Inflammatory macrophage treated with lipopolysaccharide for 1 hour (primary cell): Measurements from ENCODE around the gene KHDC1L.
"Not testable (repeated sequence)": the region's sequence is repeated elsewhere in the genome, so short reads cannot be mapped to it uniquely, and the experiment has no call there.

Experiments used
- DNase-seq, 2 donors: peaks; one replicate each; pipeline ENCODE4 v3.0.0-alpha.2; 2020 to 2022

KHDC1L gene, protein sequence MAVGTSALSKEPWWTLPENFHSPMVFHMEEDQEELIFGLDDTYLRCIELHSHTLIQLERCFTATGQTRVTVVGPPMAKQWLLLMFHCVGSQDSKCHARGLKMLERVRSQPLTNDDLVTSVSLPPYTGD

DNA sequence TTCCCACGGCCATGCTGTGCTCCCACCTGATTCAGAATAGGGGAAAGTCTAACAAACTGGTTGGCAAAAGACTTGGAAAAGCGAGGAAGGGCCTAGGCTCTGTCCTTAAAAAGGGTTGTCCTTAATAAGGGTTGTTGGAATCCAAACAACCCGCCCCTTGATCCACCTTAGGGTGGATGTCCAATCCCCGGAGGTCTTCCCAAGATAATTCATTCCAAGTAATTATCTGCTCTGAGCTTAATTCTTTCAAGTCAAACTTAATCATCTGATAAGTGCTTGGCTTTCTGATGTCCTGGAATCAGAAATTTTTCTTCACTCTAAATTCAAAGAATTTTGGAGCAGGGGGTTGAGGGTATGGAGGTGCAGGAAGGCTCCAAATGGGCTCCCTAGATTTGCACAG lies at the start of gene KHDC1L:
TSS of gene KHDC1L (minus strand) at position 101 of the 400 bp plus-strand sequence. CDS start at position 13, 88 bp downstream.
- no peak for DNase-seq

DNA sequence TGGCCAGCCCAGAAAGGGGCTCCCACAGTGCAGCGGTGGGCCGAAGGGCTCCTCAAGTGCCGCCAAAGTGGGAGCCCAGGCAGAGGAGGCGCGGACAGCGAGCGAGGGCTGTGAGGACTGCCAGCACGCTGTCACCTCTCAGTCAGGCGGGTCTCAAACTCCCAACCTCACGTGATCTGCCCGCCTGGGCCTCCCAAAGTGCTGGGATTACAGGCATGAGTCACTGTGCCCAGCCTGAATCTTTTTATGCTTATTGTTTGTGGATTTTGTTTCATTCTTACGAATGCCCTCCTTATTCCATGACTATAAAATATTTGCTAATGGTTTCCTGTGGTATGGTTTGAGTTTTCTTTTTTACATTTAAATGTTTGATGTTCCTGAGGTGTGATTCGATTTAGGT lies 44.0 kb upstream of the KHDC1L start:
- DNase-seq = not testable (repeated sequence)

DNA sequence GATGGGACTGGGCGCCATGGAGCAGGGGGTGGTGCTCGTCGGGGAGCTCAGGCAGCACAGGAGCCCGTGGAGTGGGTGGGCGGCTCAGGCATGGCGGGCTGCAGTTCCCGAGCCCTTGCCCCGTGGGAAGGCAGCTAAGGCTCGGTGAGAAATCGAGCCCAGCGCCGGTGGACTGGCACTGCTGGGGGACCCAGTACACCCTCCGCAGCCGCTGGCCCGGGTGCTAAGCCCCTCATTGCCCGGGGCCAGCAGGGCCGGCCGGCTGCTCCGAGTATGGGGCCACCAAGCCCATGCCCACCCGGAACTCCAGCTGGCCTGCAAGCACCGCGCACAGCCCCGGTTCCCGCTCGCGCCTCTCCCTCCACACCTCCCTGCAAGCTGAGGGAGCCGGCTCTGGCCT lies 43.6 kb upstream of the KHDC1L start:
- DNase-seq = not testable (repeated sequence)

DNA sequence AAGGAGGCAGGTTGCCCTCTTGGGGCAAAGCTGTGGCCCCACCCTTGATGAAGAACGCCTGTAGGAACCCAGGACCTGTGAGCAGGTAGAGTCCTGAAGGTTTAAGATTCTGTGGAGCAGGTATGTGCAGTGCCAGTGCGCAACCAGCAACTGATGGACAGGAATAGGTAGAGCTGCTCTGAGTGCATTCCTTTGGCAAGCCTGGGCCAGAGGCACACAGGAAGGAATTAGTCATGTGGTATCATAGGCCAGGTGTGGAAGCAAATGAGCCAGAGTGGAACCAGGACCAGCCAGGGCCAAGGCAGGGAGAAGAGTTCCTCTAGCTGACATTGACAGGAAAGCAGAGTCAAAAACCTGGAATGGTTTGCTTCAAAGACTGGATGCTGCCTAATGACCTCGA lies 39.1 kb upstream of the KHDC1L start:
- no peak for DNase-seq

DNA sequence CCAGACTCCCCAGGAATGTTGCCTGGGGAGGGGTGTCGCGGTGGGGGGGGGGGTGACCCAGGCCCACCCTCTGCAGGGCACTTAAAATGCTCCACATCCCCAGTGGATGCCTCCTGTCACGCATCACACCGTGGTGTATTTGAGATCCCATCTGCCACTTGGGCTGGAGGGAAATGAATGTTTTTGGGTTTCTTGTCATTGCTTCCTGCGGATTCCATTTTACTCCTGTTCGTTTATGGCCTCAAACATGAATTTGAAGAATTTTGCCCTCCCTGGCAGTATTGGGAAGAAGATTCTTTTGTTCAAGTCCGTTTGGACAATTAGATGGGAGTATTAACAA lies 38.2 kb upstream of the KHDC1L start:
- no peak for DNase-seq

DNA sequence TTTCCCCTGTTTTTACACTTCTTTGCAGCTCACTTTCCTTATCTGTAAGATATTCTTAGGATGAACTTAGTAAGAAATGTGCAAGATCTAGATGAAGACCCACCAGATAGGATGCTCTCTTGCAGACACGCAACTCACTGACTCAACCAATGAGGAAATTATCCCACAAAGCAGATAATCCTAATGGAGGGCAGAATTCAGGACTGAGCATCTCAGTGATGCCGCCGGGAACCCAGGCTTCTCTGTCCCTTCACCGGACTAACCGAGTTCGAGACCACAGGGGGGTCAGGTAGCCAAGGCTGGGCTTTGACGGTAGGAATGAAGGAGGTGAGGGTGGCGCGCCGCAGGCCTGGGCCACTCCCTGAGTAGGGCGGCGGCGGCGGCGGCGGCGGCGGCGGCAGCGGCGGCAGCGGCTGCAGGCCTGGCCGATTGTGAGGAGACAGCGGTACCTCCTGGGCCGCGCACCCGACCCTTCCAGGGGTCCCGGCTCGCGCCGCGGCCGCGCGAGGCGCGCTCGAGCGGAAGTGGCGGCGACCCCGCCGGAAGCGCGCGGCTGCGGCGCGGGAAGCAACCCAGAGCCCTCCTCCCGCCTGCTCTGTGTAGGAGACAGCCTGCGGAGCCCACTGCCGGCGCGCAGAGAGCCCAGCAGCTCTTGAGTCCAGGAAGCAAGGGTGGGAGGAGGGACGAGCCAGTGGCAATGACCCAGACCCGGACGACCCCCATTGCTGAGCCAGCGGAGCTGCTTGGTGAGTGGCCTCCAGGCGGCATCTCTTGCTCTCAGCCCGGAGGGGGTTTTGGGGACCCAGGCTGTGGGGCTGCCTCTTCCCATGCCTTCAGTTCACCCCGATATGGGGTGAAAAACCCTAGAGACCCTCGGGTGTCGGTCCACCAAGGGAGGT lies 37.6 kb upstream of the KHDC1L start, which contains the start of gene KHDC1:
TSS of gene KHDC1 (minus strand) at position 526 of the 899 bp plus-strand sequence. CDS start 20,679 bp downstream, outside the sequence.
- peak in 1 of 2 donors; percentile 4 for DNase-seq

DNA sequence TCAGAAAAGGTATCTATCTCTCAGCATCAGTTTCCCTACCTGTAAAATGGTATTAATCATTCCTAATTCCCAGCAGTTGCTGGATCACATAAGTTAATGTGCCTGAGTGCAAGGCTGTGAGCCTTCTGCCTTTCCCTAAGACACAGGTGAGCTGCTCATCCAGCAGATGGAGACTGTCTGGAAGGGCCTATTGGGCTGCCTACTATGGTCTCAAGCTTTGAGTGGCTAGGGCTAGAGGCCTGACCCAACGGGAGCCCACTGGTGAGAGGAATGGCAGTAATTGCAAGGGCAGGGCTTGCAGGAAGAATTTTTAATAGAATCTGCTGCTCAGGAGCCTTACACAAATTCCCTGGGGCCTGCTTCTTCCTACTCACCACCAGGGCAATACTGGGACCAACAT lies 33.4 kb upstream of the KHDC1L start:
- DNase-seq = no peak

DNA sequence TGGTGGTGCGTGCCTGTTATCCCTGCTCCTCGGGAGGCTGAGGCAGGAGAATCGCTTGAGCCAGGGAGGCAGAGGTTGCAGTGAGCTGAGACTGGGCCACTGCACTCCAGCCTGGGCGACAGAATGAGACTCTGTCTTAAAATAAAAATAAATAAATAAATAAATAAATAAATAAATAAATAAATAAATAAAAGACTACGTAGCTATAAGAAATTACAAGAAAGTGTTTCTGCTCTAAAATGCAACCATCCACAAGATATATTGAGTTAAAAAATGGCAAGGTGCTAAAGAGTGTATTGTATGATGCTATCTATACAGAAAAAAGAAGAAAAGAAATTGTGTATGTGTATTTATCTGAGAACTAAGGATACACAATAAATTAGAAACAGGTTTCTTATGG lies 29.0 kb upstream of the KHDC1L start:
- DNase-seq = not testable (repeated sequence)

DNA sequence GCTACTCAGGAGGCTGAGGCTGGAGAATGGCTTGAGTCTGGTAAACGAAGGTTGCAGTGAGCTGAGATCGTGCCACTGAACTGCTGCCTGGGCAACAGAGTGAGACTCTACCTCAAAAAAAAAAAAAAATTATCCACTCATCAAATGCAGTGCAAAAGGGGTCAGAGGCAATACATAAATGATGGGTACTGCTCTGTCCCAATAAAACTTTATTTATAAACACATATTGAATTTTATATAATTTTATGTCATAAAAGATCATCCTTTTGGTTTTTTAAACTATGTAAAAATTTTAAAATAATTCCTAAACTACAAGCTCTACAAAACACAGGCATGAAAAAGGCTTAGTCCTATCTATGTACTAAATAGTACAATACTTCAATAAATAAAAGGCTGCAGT lies 27.4 kb upstream of the KHDC1L start:
- DNase-seq = no peak

DNA sequence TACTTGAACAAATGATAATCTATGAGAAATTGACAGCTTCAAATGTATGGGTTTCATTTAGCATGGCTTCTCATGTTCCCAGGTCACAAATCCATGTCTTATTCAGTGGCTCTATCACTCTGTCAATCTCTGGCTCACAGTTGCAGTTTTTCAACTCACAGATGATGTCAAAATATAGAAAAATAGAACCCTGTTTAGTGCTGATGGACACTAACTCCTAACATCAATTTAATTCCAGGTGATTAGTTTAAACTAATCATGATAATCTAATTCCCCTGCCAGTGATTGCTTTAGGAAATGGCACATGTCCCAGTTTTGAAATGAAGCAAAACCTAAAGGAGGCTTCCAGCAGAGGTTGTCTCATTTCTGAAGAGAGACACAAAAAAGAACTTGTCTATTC lies 24.7 kb upstream of the KHDC1L start:
- DNase-seq = no peak

DNA sequence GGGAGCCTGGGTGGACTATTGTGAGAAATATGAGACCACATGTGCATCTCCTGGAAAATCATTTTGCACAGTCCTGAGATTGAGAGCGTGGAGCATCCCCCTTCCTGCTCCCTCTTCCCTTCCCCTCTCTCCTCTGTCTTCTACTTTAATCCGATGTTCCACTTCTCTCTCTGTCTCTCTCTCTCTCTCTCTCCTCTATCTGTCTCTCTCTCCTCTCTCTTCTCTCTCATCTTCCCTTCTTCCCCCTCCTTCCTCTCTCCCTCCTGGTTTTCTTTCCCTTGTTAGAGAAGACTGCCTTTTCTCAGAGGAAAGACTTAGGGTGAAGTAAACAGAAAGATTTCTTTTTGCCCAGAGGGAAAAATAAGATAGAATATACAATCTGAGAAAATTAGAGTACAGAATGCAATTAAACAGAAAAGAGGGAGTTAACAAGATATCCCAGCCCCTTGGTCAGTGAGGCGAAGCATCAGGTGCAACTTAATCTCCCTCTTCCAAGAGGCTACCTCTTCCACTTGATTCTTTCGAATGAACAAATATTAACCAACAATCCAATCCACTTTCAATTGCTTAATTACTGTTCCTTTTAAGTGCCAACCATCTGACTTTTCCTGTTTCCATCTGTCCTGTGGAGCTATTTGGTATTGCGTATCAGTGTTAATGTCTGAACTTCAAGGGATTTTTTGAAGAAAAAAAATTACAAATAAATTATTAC lies 23.1 kb upstream of the KHDC1L start:
- no peak for DNase-seq

DNA sequence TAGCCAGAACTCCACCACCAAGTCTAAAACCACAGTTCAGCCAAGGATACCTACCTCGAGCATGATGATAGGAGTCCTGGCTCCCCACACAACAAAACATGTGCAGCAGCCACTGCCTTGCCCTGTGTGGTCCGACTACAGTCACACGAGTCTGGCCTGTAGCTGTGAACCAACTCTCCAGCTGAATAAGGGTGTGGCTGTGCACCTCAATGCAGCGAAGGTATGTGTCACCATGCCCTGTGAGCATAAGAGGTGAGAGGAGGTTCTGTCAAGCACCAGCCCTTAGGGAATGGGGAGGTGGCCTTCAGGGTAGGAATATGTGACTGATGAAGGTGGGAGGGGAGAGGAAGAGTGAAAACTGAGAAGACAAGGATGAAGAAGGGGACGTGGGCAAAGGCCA lies 16.7 kb upstream of the KHDC1L start:
- no peak for DNase-seq

DNA sequence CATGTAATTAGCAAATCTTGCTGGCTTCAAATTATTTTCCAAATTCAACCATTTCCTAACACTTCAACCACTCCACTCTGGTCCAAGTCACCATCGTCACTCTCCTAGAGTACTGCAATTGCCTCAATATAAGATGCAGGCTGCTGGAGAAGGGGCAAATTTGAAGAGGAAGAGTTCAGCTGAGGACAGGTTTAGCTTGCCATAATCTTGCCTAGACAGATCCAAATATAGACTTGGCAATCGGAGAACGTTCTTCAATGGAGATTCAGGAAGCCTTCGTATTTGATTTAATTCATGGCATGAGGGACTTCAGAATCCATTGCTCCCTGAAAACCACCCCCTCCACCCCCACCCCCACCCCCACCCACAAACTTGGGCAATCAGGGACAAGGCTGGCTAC lies 15.4 kb upstream of the KHDC1L start:
- no peak for DNase-seq

DNA sequence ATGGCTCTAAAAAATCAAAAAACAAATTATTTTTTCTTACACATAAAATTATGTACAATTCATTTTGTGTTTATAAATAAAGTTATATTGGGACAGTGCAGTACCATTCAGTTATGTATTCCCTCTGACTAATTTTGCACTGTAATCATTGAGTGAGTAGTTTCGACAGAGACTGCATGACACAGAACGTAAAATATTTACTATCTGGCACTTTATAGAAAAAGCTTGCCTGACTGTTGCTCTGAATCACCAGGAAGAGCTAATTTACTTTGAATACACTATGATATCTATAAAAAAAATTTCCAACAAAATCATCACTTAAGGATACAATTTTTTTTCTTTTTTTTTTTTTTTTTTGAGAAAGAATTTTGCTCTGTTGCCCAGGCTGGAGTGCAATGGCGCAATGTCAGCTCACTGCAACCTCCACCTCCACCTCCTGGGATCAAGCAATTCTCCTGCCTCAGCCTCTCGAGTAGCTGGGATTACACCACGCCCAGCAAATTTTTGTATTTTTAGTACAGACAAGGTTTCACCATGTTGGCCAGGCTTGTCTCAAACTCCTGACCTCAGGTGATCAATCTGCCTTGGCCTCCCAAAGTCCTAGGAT lies 11.0 kb upstream of the KHDC1L start:
- DNase-seq = no peak

DNA sequence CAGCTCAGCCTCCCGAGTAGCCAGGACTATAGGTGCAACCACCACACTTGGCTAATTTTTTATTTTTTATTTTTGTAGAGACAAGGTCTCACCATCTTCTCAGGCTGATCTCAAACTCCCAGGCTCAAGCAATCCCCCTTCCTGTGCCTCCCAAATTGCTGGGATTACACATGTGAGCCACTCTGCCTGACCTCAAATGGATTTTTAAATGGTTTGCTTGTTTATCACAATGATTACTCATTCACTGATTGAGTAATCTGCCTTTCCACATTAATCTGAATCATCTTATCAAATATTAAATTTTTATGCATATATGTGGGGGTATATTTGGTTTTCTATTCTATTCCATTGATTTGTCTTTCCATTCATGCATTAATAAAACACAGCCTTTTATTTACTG lies 9.4 kb upstream of the KHDC1L start:
- no peak for DNase-seq

DNA sequence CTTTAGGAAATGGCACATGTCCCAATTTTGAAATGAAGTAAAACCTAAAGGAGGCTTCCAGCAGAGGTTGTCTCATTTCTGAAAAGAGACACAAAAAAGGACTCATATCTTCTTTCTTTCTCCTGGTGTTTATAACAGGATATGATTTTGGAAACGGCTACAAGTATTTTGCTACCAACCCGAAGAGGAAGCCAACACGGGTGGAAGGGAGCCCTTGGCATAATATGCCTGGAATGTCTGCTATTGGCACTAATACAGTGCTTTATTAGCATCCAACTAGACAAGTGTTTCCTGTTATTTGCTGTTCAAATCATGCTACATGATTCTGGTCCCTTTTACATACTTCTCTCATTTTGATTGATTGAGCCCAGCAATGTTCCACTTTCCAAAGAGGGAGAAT lies 8.7 kb upstream of the KHDC1L start:
- not testable (repeated sequence) for DNase-seq

DNA sequence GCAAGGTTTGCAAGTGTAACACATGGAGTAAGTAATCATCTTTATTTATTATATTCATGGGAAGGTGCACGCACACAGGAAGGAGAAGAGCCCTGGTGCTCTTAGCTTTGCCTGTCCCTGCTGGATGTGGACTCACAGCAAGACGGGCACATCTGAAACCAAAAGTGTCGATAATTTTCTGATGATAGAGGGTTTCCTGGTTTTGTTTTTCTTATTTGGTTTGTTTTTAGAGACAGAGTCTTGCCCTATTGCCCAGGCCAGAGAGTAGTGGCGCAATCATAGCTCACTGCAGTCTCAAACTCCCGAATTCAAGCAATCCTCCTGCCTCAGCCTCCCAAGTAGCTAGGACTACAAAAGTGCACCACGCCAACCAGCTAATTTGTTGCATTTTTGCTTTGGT lies 7.8 kb upstream of the KHDC1L start:
- DNase-seq = no peak

DNA sequence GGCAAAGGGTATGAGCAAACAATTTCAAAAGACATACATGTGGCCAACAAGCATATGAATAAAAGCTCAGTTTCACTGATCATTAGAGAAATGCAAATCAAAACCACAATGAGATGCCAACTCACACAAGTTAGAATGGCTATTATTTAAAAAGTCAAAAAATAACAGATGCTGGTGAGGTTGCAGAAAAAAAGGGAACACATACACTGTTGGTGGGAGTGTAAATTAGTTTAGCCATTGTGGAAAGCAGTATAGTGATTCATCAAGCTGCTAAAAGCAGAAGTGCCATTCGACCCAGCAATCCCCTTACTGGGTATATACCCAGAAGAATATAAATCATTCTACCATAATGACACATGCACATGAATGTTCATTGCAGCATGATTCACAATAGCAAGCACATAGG lies 6.7 kb upstream of the KHDC1L start:
- DNase-seq = peak; percentile 43 to 75

DNA sequence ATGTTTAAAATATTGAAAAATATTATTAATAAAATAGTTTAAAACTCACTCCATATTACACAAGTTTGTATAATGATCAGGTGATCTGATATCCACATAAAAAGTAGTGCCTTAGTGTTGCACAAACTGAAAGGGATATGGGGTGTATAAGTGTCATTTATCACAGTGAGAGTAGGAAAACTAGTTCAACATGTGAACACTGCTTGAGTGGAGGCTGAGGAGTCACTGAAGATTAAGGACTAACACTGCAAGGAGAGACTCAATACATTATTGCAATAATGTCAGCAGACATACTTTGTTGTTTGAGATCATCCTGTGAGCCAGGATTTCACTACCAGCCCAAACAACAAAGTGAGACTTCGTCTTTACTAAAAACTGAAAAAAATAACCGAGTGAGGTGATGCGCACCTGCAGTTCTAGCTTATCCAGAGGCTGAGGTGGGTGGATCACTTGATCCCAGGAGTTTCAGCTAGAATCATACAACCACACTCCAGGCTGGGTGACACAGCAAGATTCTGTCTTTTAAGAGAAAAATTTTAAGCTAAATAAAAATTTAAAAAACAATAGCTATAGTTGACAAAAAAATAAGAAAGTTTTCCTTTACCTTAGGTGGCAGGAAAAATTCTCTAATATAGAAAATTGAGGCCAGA lies 2.4 kb upstream of the KHDC1L start:
- DNase-seq = no peak

DNA sequence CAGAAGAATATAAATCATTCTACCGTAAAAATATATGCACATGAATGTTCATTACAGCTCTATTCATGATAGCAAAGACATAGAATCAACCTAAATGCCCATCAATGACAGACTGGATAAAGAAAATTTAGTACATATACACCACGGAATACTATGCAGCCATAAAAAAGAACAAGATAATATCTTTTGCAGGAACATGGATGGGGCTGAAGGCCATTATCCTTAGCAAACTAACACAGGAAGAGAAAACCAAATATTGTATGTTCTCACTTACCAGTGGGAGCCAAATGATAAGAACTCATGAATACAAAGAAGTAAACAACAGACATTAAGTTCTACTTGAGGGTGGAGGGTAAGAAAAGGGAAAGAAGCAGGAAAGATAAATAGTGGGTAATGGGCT lies 8.4 kb downstream of the KHDC1L start:
- no peak for DNase-seq

DNA sequence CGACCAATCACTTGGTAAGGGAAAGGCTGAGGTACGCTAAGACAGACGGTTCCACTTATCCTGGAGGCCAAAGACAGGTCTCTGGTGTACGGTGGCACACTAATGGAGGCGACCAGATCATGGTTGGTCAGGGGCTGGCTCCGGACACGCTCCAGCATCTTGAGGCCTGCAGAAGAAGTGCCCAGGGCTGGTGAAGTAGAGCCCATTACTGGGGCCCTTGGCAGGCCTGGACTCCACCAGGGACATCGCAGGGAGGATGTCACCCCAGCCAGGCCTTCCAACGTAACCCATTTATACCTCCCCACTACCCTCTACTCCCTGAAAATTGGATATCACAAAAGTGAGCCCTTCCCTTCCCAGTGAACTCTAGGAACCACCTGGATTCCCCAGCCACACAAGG lies 16.2 kb downstream of the KHDC1L start:
- no peak for DNase-seq

DNA sequence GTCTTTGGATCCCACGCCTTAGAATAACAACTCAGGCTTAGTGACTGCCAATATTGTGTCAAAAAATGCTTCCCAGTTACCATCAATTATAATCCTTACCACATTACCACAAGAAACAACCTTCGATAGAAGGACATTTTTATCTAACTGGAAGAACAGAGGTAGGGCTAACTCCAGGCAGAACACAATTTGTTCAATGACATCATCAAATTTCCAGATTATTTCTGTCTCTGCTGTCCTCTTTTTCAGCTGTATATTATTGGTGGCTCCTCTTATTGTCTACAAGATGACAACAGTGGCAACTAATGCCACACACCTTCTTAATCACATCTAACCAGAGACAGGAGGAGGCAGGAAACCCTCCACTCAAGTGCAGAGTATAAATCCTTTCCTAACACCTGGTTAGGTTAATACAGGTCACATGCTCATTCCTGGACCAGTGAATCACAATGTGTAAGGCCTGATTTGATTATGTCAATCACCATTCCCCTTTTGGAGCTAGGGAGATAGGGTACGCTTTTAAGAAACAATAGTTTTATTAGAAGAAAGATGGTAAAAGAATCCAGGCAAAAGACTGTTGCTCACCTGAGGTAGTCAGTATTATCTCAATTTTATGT lies 18.0 kb downstream of the KHDC1L start:
- DNase-seq = no peak

DNA sequence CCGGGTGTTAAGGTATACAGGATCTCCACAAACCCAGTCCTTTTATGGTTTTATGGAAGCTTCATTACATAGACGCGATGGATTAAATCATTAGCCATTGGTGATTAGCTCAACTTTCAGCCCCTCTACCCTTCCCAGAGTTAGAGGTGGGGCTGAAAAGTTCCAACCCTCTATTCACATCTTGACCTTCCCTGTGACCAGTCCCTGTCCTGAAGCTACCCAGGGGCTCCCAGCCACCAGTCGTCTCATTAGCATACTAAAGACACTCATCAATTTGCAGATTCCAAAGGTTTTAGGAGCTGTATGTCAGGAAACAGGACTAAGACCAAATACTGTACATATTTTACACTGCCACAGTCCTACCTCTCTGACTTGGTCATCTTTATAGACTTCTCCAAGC lies 21.0 kb downstream of the KHDC1L start:
- no peak for DNase-seq
